Fibroblast of pulmonary artery (primary cell): ENCODE results near the gene PIEZO2.

Experiments
- DNase-seq: peaks from one replicate; pipeline ENCODE4 v3.0.0-alpha.2; 2010; ENCODE audit warnings: low read depth
- H3K4me3 ChIP-seq: replicated peaks from 2 replicates; pipeline ENCODE4 v1.5.1; 2011; ENCODE audit warnings: low read depth, mild to moderate bottlenecking, control low read depth, low read length, moderate library complexity
- CTCF ChIP-seq: IDR thresholded peaks from 2 replicates; pipeline ENCODE4 v1.5.1; 2011; ENCODE audit warnings: mild to moderate bottlenecking, control low read depth, low read length, inconsistent platforms; ENCODE audit errors: missing control alignments

Gene PIEZO2

GRCh38 chr18:11002277-11002676 is 147.1 kb downstream of the PIEZO2 start:
- TF ChIP-seq CTCF: no peak
- H3K4me3 ChIP-seq: no peak overlapping the region
- DNase-seq: no peak

GRCh38 chr18:11000071-11000470 is 149.3 kb downstream of the PIEZO2 start:
- TF ChIP-seq CTCF: no peak
- H3K4me3 ChIP-seq: no peak overlapping the region
- no peak for DNase-seq

GRCh38 chr18:10997885-10998284 is 151.5 kb downstream of the PIEZO2 start:
- no peak for DNase-seq
- TF ChIP-seq CTCF: no peak
- H3K4me3 ChIP-seq: no peak overlapping the region

GRCh38 chr18:10995550-10995949 is 153.8 kb downstream of the PIEZO2 start:
- TF ChIP-seq CTCF: no peak
- DNase-seq: no peak
- H3K4me3 ChIP-seq: no peak overlapping the region

GRCh38 chr18:10989486-10989885 is 159.9 kb downstream of the PIEZO2 start:
- TF ChIP-seq CTCF: no peak
- no peak for DNase-seq
- H3K4me3 ChIP-seq: no peak overlapping the region

GRCh38 chr18:10985689-10986088 is 163.7 kb downstream of the PIEZO2 start:
- H3K4me3 ChIP-seq: no peak overlapping the region
- TF ChIP-seq CTCF: no peak
- DNase-seq: no peak

- no peak overlapping the region for H3K4me3 ChIP-seq
- DNase-seq: peak; percentile 16
- TF ChIP-seq CTCF: no peak
Measured at GRCh38 chr18:10979411-10979810, 170.0 kb downstream of the PIEZO2 start.
